Measurements from ENCODE around the gene TOM1L1.

The TOM1L1 gene

DNA sequence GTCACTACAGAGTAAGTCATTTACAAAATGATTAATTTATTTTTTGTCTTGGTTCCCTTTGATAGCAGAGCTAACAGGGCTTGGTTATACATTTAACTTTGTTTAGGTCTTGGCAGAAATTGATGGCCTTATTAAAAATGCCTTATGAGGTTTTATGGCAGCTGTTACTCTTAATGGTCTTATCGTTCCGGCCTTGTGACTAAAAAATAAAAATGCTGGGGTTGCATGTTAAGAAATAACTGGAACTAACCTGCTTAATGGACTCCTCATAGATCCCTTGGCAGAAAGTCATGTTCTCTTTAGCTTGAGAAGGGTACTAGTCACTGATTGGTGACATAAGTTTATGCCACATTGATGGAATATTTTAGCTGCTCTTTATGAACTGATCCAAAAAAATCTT is 49.5 kb downstream of the TOM1L1 start:
- no peak for DNase-seq

DNA sequence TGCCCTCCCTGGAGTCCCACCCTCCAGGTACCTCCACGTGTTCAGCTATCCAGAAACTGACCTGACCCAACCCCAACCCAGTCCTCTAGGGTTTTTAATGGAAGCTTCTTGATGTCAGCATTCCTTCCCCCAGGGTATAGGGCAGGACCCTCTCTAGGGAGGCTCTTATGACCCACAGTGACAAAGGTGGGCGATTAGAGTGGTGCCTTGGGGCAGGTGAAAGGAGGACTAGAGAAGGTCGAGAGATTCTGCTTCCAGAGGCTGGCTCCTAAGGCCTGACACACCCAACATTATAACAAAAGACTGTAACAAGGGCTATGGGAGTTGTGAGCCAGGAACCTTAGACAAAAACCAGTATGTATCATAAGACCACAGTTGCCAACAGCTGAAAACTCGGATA is 50.6 kb downstream of the TOM1L1 start:
- DNase-seq: no peak

DNA sequence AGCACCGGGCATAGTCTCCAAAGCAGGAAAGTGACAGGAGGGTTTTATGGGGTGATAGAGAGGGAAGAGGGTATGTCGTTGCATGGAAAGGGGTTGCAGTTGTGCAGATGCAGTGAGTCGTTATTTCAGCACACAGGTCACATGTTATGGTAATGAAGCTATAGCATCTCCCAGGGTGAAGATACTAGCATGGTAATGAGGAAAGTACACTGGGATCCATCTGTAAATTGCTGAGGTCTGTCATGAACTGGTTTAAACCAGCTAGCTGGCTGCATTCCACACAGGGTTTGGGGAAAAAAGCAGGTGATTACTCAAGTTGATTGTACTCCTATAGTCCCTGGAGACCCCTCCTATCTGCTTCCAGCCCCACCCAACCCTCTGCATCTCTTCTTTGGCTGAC is 56.1 kb downstream of the TOM1L1 start:
- DNase-seq: no peak

DNA sequence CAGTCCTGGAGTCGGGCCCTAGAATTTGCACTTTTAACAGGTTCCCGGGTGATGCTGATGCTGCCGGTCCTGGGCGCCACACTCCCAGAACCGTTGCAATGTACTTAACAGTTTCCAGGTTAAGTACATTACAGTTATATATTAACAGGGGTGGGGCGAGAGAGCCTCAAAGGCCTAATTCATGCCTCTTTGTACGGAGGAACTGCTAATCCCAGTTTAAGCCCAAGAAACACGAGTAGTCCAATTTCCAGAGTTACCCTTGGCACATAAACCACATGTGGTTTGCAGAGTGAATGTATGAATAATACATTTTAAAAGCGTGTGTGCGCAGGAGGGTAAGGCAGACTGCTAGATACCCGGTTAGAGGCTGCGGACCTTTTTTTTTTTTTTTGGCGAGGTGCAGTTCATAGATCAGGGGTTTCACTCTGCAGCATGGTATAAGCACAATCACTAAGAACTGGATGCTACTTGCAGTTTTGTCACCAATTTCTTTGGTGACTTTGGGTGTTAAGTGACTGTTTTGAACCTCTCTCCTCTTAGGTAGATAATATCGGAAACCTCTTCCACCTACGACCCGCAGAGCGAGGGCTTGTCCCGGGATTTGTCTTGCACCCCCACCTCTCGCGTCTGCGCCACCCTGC is 67.1 kb downstream of the TOM1L1 start:
- peak; percentile 27 to 46 for DNase-seq

DNA sequence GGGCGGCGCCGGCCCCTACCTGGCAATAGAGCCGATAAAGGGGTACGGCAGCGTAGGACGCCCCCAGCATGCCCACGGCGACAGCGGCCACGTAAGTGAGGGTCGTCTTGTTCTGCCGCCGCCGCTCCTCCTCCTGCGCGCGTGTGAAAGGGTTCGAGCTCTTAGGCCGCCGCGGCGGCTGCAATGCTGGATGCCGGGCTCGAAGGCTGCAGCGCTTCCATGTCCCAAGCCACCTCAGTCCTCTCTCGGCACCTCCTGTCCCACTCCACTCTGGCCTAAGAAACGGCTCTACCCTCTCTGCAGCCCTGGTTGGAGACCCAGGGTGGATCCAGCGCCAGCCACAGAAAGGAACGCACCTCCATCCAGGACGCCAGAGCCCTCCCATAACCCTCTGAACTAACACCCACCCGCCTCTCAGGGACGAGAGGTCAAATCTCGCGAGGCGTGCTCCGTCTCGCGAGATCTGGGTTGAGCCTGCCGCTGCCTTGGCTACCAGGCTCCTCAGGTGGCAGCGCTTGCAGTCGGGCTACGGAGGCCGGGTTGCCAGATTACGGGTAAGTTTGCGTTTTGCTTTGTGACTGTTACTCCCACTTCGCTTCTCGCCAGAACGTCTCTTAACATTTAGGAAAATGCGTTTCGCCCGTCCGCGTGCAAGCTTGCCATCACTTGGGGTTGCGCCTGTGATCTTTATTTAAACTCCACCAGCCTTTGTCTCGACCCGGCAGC is 67.8 kb downstream of the TOM1L1 start, which contains the start of the genes COX11 and STXBP4:
Gene COX11, minus strand, starts transcription at position 393 of the 726 bp plus-strand sequence. Its CDS starts 8 bp downstream, at position 385.
Gene STXBP4, plus strand, starts transcription at position 504 of the 726 bp plus-strand sequence. CDS start 17,455 bp downstream, outside the sequence.
- peak; percentile 89 to 98 for DNase-seq

DNA sequence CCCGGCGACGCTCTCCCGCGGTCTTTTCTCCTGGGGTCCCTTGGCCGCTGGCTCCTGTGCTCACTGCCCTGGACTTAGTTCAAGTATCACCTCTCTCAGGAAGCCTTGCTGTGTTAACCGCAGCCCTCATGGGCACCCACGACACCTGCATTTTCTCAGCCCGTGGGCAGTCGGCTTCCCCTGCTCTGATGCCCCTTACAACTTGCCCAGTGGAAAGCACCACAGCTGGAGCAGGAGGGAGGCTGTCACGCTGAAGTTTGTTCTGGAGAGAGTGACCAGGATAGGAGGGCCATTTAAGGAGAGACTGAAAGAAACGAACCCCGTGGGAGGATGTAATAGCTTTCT is 68.3 kb downstream of the TOM1L1 start:
- no peak for DNase-seq

DNA sequence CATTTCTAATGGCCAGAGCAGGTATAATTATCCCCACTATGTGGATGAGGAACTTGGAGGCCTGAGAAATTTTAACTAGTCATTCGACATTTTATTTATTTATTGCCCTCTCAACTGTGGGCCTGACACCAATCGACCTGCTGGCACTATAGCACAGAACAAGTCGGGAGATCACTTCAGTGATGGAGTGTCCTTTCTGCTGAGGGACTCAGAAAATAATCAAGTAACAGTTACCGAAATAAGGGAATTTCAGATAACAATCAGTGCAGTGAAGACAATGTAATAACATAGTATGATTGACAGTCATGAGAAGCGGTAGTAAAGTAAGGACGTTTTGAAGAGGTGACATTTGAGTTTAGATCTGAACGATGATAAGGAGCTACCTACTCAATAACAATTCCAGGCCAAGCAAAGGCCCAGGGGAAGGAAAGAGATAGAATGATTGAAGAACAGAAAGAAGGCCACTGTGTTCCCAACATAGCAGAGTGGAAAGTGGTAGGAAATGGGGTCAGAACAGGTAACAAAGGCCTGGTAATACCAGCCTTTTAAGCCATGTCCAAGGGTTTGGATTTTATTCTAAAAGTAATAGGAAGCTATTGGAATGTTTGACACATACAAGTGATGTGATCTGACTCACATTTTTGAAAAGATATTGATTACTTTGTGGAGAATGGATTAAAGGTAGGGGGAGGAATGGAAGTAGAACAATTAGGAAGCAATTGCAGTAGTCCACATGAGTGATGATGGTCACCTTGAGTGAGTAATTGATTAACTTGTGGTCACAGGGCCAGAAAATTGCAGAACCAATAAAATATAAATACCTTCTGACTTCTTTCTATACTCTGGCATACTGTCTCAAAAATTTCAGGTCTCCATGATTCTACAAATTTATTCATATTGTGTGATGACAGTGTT is 69.3 kb downstream of the TOM1L1 start:
- no peak for DNase-seq

DNA sequence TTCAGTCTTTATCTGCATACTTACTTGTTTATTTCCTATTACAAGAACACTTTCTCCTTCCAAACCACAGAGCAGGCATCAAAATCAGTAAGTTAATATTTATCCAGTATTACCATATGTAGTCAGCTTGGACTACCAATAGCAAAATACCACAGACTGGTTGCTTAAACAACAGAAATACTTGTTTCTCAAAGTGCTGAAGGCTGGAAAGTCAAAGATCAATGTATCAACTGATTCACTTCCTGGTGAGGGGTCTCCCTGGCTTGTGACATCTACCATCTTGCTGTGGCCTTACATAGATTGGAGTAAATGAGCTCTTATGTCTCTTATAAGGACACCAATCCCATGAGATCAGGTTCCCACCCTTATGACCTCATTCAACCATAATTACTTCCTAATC is 70.5 kb downstream of the TOM1L1 start:
- no peak for DNase-seq

DNA sequence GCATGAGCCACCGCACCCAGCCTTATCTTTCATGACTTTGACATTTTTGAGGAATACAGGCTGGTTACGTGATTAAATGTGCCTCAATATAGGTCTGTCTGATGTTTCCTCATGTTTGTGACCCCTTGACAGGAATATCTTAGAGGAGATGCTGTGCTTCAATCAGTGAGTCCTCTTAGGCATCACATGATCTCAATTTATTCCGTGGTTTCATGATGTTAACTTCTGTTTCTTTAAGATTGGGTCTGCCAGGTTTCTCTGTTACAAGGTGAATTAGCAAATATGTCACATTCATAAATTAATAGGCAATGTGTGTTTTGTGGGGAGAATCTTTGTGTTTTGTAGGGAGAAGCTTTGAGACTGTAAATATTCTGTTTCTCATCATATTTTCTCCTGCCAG is 71.2 kb downstream of the TOM1L1 start:
- DNase-seq: no peak

DNA sequence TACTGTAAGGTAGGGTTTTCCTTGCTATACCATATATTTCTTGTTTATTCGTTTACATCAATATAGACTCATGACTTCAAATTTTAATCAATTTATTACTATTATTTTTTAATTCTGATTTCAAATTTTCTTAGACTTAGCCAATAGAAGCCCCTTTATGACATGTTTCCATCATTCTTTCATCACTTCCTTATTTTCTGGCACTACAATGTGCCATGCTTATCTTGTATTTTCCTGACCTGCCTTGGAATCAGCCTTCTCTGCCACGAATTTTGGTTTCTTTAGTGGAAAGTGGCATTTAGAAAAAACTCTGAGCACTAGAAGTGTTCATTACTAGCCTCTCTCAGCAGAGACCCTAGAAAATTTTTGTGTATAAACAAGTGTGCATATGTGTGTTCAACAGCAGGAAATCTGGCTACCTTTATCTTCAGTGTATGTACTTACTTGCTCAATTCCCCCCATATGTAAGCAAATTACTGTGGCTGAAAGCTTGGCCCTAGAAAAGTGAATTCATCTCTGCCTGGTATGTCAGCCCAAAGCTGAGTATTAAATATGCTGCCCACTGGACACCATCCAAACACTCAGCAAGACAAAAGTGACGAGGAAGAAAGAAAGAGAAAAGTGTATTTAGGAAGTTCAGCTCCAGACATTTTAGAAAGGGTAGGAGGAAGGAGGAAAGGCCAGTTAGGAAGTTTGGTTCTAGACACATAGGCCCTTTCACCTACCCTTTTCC is 71.9 kb downstream of the TOM1L1 start:
- no peak for DNase-seq

DNA sequence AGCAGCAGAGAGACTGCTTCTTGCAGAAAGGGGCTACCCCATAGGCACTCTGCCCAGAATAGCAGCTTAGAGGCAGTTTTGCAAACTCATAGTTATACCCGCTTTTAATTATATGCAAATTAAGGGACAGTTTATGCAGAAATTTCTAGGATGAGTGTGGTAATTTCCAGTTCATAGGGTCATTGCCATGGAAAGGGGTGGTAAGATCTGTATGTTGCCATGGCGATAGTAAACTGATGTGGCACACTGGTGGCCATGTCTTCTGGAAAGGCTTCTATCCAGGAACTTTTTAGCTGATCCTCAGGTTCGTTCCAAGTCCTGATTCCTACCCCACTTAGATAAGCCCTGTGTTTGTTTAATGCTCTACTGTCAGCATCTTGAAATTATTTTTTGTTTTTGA is 74.1 kb downstream of the TOM1L1 start:
- no peak for DNase-seq

DNA sequence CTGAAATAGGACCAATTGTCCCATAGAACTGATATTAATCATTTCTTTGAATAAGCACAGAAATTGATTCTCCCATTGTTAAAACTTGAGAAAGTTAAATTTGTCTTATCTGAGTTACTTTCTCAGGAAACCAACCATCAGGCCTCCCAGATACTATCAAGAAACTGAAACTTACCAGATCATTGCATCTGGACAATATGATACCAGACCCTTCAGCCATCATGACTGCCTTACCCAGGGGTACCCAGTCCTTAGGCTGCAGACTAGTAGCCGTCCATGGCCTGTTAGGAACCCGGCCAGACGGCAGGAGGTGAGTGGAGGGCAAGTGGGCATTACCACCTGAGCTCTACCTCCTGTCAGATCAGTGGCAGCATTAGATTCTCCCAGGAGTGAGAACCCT is 75.7 kb downstream of the TOM1L1 start:
- no peak for DNase-seq

DNA sequence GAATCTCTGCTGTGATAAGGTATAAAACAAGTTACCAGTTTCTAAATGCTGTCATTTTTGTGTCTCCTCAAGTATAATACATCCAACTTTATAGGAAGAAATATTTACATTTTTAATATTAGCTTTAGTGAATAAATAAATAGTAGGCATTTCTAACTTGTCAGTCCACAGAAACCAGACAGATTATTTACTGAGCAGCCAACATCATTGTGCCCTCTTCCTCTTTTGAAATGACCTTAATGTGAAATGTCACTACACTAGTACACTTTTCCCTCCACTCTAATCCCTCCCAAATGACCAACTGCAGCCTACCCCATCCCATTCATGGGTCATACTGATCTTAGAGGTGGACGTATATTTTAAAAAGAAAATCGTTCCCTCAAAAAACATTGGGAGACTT is 77.1 kb downstream of the TOM1L1 start:
- no peak for DNase-seq

DNA sequence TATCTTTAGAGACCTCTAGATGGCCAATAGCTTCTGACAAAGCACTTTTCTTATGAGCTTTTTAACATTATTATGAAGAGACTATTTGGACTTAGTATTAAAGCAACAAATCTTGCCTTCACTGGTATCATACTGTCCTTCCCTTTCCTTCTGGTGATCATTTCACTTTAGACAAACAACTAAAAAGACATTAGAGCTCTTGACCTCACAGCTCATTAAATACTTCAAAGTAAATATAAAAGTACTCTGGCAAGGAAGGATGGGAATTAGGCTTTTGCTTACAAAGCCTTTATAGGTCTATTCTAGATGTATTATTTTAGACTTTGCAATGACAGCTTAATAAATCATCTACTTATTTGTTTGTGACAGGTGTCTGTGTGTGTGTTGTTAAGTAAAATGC is 79.0 kb downstream of the TOM1L1 start:
- DNase-seq: no peak

DNA sequence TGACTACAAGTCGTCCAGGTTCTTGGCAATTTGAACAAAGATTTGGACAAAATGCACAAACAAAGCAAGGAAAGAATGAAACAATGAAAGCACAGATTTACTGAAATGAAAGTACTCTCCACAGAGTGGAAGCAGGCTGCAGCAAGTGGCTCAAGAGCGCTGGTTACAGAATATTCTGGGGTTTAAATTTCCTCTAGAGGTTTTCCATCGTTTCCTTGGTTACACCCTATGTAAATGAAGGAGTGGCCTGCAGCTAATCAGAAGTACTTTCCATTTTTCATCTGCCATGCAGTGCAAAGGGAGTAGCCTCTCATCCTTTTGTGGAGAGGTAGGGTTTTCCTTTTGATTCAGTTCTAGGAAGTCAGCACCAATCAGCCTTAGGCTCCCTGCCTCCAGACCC is 79.7 kb downstream of the TOM1L1 start:
- no peak for DNase-seq

DNA sequence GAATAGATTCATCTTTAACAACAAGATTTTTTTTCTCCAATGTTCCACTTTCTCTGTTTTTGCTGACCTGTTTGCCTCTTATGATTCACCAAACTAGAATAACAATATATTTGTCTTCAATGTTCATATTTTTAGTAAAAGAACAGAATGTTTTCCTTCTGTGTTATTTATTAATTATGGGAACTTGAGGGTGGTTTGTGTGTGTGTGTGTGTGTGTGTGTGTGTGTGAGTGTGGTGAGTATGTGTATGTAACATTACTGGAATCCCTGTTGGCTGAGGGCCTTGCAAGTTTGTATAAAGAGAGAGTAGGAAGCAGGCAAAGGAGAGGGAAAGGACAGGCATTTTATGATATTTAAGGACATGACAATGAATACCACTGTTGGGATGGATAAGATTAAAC is 81.7 kb downstream of the TOM1L1 start:
- no peak for DNase-seq

DNA sequence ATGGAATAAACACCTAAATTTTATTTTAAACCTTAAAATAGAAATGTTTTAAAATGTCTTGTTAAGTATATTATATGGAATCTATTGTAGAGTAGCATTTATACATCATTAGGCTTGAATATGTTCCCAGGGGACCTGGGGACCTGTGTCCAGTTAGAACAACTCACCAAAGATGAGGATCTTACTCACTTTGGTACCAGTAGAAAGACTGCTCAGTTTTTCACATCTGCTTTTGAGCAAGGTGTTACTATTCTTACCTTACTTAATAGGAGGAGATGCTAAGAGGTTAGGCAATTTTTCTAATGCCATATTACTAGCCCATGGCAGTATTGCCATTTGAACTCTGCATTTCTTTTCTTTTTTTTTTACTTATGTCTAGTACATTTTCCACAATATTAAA is 82.6 kb downstream of the TOM1L1 start:
- no peak for DNase-seq

DNA sequence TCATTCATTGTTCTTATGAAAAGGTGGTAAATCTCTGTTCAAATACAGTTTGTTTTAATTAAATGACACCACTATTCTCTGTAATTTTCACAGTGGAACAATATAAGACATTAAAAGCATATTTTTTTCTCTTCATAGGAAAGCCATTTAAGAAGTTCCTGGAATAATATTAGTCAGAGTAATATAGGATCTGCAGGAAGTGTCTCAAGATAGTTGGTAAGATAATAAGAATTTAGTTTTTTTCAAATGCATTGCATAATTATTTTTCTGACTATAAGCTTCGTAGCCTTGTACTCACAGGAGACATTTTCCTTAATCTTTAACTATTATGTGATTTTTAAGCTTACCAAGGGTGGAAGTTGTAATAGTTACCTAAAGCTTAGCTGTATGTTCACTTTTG is 84.8 kb downstream of the TOM1L1 start:
- DNase-seq: no peak

DNA sequence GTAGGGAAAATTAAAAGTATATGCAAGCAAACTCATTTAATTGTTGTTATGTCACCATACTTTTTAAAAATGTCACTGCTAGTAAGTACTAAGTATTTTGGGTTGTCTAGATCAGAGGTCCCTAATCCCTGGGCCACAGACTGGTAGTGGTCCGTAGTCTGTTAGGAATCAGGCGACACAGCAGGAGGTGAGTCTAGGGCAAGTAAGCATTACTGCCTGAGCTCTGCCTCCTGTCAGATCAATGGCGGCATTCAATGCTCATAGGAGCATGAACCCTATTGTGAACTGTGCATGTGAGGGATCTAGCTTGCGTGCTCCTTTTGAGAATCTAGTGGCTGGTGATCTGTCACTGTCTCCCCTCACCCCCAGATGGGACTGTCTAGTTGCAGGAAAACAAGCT is 89.5 kb downstream of the TOM1L1 start:
- DNase-seq: no peak

DNA sequence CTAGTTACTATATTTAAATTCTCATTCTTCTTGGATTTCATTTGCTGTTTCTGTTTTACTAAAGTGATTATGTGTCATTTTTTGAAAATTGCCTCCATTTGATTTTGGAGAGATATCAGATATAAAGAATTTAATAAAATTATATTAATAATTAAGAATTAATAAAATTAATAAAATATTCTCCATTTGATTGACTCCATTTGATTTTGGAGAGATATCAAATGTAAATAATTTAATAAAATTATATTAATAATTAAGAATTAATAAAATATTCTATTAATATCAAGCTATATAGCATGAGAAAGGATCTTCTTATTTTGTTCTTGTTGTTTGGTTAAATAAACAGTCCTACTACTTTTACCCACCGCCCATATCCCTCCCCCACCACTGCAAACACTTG is 90.9 kb downstream of the TOM1L1 start:
- no peak for DNase-seq

DNA sequence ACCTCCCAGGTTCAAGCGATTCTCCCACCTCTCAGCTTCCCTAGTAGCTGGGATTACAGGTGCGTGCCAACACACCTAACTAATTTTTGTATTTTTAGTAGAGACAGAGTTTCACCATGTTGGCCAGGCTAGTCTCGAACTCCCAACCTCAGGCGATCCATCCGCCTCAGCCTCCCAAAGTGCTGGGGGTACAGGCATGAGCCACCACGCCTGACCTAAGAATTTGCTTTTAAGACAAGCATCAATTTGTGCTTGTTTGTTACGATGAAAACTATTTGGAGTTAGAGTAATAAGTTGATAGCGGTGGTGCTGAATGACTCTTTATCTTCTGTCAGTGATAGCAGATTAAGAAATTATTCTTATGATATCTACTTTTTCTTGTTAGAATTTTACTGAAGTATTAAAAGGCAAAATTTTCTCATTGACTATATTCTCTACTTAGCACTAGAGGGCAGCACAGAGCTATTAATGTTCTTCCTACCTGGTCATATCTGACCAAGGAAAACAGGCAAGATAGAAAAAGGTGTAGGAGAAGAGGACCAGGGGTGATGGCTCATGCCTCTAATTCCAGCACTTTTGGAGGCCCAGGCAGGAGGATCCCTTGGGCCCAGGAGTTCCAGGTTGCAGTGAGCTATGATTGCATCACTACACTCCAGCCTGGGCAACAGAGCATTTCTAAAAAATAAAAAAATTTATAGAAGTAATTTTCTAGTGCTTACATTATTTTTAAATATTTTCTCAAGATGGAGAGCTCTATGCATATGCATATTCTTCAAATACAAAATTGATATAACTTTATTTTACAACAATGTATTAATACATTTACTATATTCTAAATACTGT is 92.4 kb downstream of the TOM1L1 start:
- peak; percentile 27 to 65 for DNase-seq

DNA sequence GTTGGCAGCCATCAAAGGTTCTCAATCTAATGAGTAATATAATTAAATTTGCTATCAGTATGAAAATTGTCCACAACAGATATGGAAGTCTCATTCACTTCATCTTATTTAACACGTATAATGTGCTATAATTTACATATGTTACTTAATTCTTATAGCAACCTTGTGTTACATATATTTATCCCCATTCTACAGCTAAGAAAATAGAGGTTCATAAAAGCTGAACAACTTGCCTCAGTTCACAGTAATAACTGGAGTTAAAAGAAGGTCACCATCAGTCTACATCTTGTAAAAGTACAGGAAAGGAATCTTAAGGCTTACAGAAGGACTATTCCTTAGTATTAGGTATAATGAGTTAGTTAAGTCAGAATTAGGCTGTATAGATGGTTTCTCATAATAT is 95.8 kb downstream of the TOM1L1 start:
- DNase-seq: no peak
